Raji (cell line): Measurements from ENCODE around the gene TSPAN18.

Source experiments
- POLR2A ChIP-seq: IDR thresholded peaks from 2 replicates; pipeline ENCODE4 v1.6.1; 2011; ENCODE audit warnings: low read depth, low read length, control low read depth; ENCODE audit not compliant: insufficient read depth

Gene TSPAN18

GRCh38 chr11:44755556-44756523 is 29.1 kb downstream of the TSPAN18 start:
- TF ChIP-seq POLR2A, result no peak

- no peak for TF ChIP-seq POLR2A
Observed at GRCh38 chr11:44758983-44759382, 32.2 kb downstream of the TSPAN18 start.

GRCh38 chr11:44759743-44760476 is 33.1 kb downstream of the TSPAN18 start:
- no peak for TF ChIP-seq POLR2A

- no peak for TF ChIP-seq POLR2A
Observed at GRCh38 chr11:44760477-44760872, 33.7 kb downstream of the TSPAN18 start.

- TF ChIP-seq POLR2A, result no peak
Observed at GRCh38 chr11:44760917-44761550, 34.3 kb downstream of the TSPAN18 start.

GRCh38 chr11:44761551-44761961 is 34.8 kb downstream of the TSPAN18 start:
- TF ChIP-seq POLR2A, result no peak

GRCh38 chr11:44763121-44763820 is 36.5 kb downstream of the TSPAN18 start:
- TF ChIP-seq POLR2A, result no peak

GRCh38 chr11:44764583-44764982 is 37.8 kb downstream of the TSPAN18 start:
- no peak for TF ChIP-seq POLR2A

GRCh38 chr11:44765026-44765595 is 38.3 kb downstream of the TSPAN18 start:
- no peak for TF ChIP-seq POLR2A

- TF ChIP-seq POLR2A, result no peak
Observed at GRCh38 chr11:44765676-44766075, 38.9 kb downstream of the TSPAN18 start.

GRCh38 chr11:44766112-44766971 is 39.6 kb downstream of the TSPAN18 start:
- TF ChIP-seq POLR2A, result no peak

- no peak for TF ChIP-seq POLR2A
Observed at GRCh38 chr11:44766972-44767278, 40.2 kb downstream of the TSPAN18 start.

GRCh38 chr11:44767421-44767820 is 40.7 kb downstream of the TSPAN18 start:
- TF ChIP-seq POLR2A, result no peak

GRCh38 chr11:44770401-44770800 is 43.6 kb downstream of the TSPAN18 start:
- TF ChIP-seq POLR2A, result no peak

GRCh38 chr11:44771252-44771734 is 44.5 kb downstream of the TSPAN18 start:
- TF ChIP-seq POLR2A, result no peak
